ENCODE measurements around the gene SELE. TPM values are rescaled to one million over a fixed set of nuclear protein-coding genes. Genes with fewer than 3 reads are reported as not detected.

Gene SELE
- polyA plus RNA-seq, 1 donor: 0.84 TPM

DNA sequence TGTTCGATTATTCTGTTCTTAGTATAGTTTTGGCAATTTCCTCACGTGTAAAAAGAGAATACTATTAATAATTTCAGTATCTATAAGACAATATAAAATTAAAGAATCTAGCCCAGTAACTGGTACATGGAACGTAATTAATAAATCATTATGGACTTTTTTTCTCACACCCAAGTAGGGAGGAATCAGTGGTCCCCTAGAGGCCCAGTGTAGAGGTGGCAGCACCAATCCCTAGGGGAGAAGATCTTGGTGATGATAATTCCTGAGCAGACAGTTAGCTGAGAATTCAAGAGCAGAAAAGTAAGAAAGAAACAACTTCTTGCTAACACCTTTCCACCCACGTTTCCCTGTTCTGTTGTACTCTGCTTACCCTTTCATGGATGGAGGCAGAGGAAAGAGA is 19.7 kb upstream of the SELE start:
- no peak overlapping the region for H3K27ac ChIP-seq (ENCODE audit: low read length)
- no peaks in the 10 kb centered on the region for H3K9me3 ChIP-seq (ENCODE audit: control insufficient read depth, low read depth, low read length)
- WGBS (ENCODE audit: insufficient coverage, low lambda C conversion rate): 73% methylated on average over 2 of the region's 4 CpGs
- H3K36me3 ChIP-seq (ENCODE audit: control insufficient read depth, insufficient read depth, low read length): no peaks in the 10 kb centered on the region
- DNase-seq: no peak
- no peaks in the 10 kb centered on the region for H3K27me3 ChIP-seq (ENCODE audit: control insufficient read depth, insufficient read depth, low read length)
- H3K4me1 ChIP-seq (ENCODE audit: control insufficient read depth, insufficient read depth, low read length): no peaks in the 10 kb centered on the region
- H3K4me3 ChIP-seq (ENCODE audit: low read length): no peak overlapping the region

- H3K4me3 ChIP-seq (ENCODE audit: low read length): no peak overlapping the region
- no peaks in the 10 kb centered on the region for H3K9me3 ChIP-seq (ENCODE audit: control insufficient read depth, low read depth, low read length)
- 100% methylated on average over 1 of the region's 1 CpG for WGBS (ENCODE audit: insufficient coverage, low lambda C conversion rate)
- H3K36me3 ChIP-seq (ENCODE audit: control insufficient read depth, insufficient read depth, low read length): no peaks in the 10 kb centered on the region
- no peaks in the 10 kb centered on the region for H3K4me1 ChIP-seq (ENCODE audit: control insufficient read depth, insufficient read depth, low read length)
- H3K27me3 ChIP-seq (ENCODE audit: control insufficient read depth, insufficient read depth, low read length): no peaks in the 10 kb centered on the region
- DNase-seq: no peak
- no peak overlapping the region for H3K27ac ChIP-seq (ENCODE audit: low read length)
Observed at GRCh38 chr1:169750041-169750440, 16.2 kb upstream of the SELE start.

DNA sequence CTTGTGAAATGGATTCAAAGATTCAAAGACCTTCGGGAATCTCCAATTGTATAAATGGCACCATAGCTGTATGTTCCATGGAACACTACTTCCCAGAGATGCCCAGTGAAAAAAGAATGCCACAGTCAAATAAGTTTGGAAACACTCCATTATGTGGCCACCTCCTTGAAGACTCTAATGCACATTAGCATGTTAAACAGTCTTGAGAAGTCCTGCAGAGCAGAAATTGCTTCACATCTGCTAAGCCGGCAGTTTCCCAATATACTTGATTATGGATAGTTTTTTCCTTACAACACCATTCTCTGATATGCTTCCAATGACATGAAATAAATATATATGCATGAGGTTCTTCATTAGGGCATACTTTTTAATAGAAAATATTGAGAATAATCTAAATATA is 12.7 kb upstream of the SELE start:
- Histone ChIP-seq H3K4me3 (ENCODE audit: low read length) (no peak overlapping the region), H3K27me3 (ENCODE audit: control insufficient read depth, insufficient read depth, low read length) (no peaks in the 10 kb centered on the region), H3K4me1 (ENCODE audit: control insufficient read depth, insufficient read depth, low read length) (no peaks in the 10 kb centered on the region), H3K9me3 (ENCODE audit: control insufficient read depth, low read depth, low read length) (no peaks in the 10 kb centered on the region), H3K27ac (ENCODE audit: low read length) (no peak overlapping the region), H3K36me3 (ENCODE audit: control insufficient read depth, insufficient read depth, low read length) (no peaks in the 10 kb centered on the region)
- DNase-seq: no peak
- no CpG with 5 or more reads among the region's 2 CpGs for WGBS (ENCODE audit: insufficient coverage, low lambda C conversion rate)

DNA sequence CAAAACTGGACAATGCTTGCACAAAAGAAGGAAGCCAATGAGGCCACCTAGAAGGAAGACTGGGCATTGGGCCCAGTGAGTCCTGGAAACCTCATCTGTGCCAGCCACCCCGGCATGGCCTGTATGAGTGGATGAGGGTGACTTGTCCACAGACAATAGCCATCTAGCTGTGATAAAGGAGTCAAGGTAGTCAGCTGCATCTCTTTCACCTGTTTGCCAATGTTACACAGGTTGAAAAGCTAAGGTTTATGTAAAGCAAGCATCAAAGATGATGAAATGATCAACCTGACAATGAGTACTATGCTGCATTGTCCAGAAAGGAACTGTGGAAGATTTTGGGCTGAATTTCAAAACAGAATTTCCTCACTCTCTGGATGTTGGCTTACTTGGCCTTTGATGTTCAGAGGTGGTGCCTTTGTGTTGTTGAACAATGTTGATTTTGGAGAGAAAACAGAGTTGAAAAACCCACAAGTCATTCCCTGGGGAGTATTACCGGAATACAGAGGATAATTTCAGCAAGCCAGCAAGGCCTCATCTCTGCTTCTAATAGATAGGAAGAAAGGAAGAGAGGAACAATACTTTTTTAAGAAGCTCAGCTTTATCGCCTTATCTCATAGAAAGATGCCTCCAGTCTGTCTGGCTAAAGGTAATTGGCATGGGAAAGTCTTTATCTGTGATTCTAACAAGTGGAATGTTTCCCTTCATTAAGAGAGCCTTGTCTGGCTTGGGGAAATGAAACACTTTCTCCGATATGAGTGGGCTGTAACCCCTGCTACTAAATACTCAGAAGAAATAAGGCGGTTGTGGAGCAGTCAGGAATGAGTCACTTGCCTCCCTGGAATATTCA is 11.4 kb upstream of the SELE start:
- Histone ChIP-seq H3K9me3 (ENCODE audit: control insufficient read depth, low read depth, low read length) (no peaks in the 10 kb centered on the region), H3K4me3 (ENCODE audit: low read length) (no peak overlapping the region), H3K27me3 (ENCODE audit: control insufficient read depth, insufficient read depth, low read length) (no peaks in the 10 kb centered on the region), H3K27ac (ENCODE audit: low read length) (no peak overlapping the region), H3K36me3 (ENCODE audit: control insufficient read depth, insufficient read depth, low read length) (no peaks in the 10 kb centered on the region), H3K4me1 (ENCODE audit: control insufficient read depth, insufficient read depth, low read length) (no peaks in the 10 kb centered on the region)
- DNase-seq: no peak
- WGBS (ENCODE audit: insufficient coverage, low lambda C conversion rate): 86% methylated on average over 1 of the region's 5 CpGs

DNA sequence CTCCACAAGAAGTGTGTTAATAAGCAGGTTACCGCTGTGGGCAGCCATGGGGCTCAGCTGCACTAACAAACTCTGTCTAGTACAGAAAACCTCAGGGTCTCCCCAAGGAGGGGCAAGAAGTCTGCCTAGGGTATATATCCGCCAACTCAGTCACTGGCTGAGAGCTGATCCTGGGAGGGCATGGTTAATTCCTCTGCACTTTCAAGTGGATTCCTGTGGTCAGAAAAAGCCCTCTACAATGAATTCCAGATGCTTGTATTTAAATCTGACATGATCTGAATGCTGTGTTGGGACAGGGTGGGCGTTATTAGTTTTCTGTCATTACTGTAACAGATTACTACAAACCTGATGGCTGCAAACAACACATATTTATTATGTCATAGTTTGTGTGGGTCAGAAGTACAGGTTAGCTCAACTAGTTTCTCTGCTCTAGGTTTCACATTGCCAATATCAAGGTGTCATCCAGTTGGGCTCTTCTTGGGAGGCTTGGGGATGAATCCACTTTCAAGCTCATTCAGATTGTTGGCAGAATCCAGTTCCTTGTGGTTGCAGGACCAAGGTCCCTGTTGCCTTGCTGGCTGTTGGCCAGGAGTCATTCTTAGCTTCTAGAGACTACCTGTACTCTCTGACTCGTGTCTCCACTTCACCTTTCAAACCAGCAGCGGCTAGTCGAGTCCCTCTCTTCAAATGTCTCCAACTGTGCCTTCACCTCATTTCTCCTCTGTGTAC is 8.0 kb upstream of the SELE start:
- H3K27me3 ChIP-seq (ENCODE audit: control insufficient read depth, insufficient read depth, low read length): peaks cover under 1% of the 10 kb centered on the region
- H3K4me1 ChIP-seq (ENCODE audit: control insufficient read depth, insufficient read depth, low read length): no peaks in the 10 kb centered on the region
- WGBS (ENCODE audit: insufficient coverage, low lambda C conversion rate): 92% methylated on average over 4 of the region's 6 CpGs
- no peak for DNase-seq
- H3K36me3 ChIP-seq (ENCODE audit: control insufficient read depth, insufficient read depth, low read length): no peaks in the 10 kb centered on the region
- no peaks in the 10 kb centered on the region for H3K9me3 ChIP-seq (ENCODE audit: control insufficient read depth, low read depth, low read length)
- no peak overlapping the region for H3K27ac ChIP-seq (ENCODE audit: low read length)
- no peak overlapping the region for H3K4me3 ChIP-seq (ENCODE audit: low read length)

GRCh38 chr1:169739980-169740379 is 6.1 kb upstream of the SELE start:
- Histone ChIP-seq H3K9me3 (ENCODE audit: control insufficient read depth, low read depth, low read length) (no peaks in the 10 kb centered on the region), H3K27ac (ENCODE audit: low read length) (no peak overlapping the region), H3K36me3 (ENCODE audit: control insufficient read depth, insufficient read depth, low read length) (no peaks in the 10 kb centered on the region), H3K27me3 (ENCODE audit: control insufficient read depth, insufficient read depth, low read length) (peaks cover 3% of the 10 kb centered on the region), H3K4me3 (ENCODE audit: low read length) (no peak overlapping the region), H3K4me1 (ENCODE audit: control insufficient read depth, insufficient read depth, low read length) (no peaks in the 10 kb centered on the region)
- DNase-seq: no peak
- WGBS (ENCODE audit: insufficient coverage, low lambda C conversion rate): no CpG with 5 or more reads among the region's 5 CpGs

- no peak for DNase-seq
- Histone ChIP-seq H3K9me3 (ENCODE audit: control insufficient read depth, low read depth, low read length) (no peaks in the 10 kb centered on the region), H3K4me1 (ENCODE audit: control insufficient read depth, insufficient read depth, low read length) (no peaks in the 10 kb centered on the region), H3K4me3 (ENCODE audit: low read length) (no peak overlapping the region), H3K27ac (ENCODE audit: low read length) (no peak overlapping the region), H3K27me3 (ENCODE audit: control insufficient read depth, insufficient read depth, low read length) (peaks cover 7% of the 10 kb centered on the region), H3K36me3 (ENCODE audit: control insufficient read depth, insufficient read depth, low read length) (no peaks in the 10 kb centered on the region)
- WGBS (ENCODE audit: insufficient coverage, low lambda C conversion rate): no CpG with 5 or more reads among the region's 4 CpGs
Observed at GRCh38 chr1:169731446-169731845, 2.4 kb downstream of the SELE start.

DNA sequence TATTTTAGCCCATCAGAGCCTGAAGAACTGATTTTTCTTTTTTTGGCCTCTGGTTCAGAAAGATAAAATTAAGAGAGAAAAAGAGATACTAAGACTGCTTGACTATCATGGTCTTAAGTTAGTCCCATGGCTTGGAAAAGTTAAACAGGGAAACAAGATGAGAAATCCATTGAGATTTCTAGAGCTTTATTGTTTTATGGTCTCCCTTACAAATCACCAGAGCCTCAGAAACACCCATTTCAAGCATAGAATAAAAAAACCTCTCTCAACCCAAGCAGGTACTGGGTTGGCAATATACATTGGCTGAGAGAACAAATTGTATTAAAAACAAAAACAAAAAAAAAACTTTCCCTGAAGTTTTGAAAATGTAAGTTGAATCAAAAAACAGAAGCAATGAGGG is 3.9 kb downstream of the SELE start:
- H3K36me3 ChIP-seq (ENCODE audit: control insufficient read depth, insufficient read depth, low read length): no peaks in the 10 kb centered on the region
- no peak overlapping the region for H3K27ac ChIP-seq (ENCODE audit: low read length)
- no peaks in the 10 kb centered on the region for H3K4me1 ChIP-seq (ENCODE audit: control insufficient read depth, insufficient read depth, low read length)
- no peak overlapping the region for H3K4me3 ChIP-seq (ENCODE audit: low read length)
- peaks cover 7% of the 10 kb centered on the region for H3K27me3 ChIP-seq (ENCODE audit: control insufficient read depth, insufficient read depth, low read length)
- no peak for DNase-seq
- H3K9me3 ChIP-seq (ENCODE audit: control insufficient read depth, low read depth, low read length): no peaks in the 10 kb centered on the region

DNA sequence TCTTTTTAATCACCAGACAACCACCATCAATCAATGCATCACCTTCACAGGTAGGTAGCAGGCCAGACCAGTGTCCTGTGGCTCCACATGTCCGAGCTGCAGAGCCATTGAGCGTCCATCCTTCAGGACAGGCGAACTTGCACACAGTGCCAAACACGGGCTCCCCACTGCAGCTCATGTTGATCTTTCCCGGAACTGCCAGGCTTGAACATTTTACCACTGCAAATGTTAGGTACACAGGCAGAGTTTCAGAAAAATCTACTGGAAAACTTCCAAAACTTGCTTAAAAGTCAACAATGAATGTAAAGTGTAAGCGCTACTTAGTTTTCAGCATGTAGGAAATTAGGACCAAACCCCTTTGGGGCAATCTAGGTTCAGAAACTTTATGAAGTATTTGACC is 6.6 kb downstream of the SELE start:
- no peaks in the 10 kb centered on the region for H3K9me3 ChIP-seq (ENCODE audit: control insufficient read depth, low read depth, low read length)
- no peak for DNase-seq
- WGBS (ENCODE audit: insufficient coverage, low lambda C conversion rate): no CpG with 5 or more reads among the region's 6 CpGs

DNA sequence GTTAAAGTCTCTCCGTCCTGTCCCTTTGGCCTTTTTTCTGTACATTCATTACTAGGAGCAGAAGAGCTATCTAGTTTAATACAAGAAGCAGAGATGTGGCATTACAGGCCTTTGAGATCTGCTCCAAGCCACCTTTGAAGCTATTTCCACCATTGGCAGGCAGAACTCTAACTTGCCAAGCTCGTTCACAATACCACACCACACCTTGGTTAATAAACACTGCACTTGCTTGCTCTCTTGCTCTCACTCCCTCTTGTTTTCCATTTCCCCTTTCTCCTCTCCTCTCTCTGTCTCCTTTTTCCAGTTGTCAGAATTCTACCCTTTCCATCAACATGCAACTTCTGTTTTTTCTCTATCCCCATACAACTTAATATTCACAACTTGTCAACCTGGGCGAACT is 7.0 kb downstream of the SELE start:
- Histone ChIP-seq H3K4me3 (ENCODE audit: low read length) (no peak overlapping the region), H3K27ac (ENCODE audit: low read length) (no peak overlapping the region), H3K9me3 (ENCODE audit: control insufficient read depth, low read depth, low read length) (no peaks in the 10 kb centered on the region), H3K27me3 (ENCODE audit: control insufficient read depth, insufficient read depth, low read length) (peaks cover 7% of the 10 kb centered on the region), H3K36me3 (ENCODE audit: control insufficient read depth, insufficient read depth, low read length) (no peaks in the 10 kb centered on the region), H3K4me1 (ENCODE audit: control insufficient read depth, insufficient read depth, low read length) (no peaks in the 10 kb centered on the region)
- DNase-seq: no peak
- WGBS (ENCODE audit: insufficient coverage, low lambda C conversion rate): 60% methylated on average over 1 of the region's 3 CpGs

More for the DNA sequence above, 6.6 kb downstream of the SELE start:
- Histone ChIP-seq H3K4me1 (ENCODE audit: control insufficient read depth, insufficient read depth, low read length) (no peaks in the 10 kb centered on the region), H3K36me3 (ENCODE audit: control insufficient read depth, insufficient read depth, low read length) (no peaks in the 10 kb centered on the region), H3K4me3 (ENCODE audit: low read length) (no peak overlapping the region), H3K27me3 (ENCODE audit: control insufficient read depth, insufficient read depth, low read length) (peaks cover 7% of the 10 kb centered on the region), H3K27ac (ENCODE audit: low read length) (no peak overlapping the region)
